OCI-LY1 (cell line): ENCODE measurements around the gene FBXW12.

Experiments used
- EZH2 ChIP-seq: fragments of 200-600 bp; sonication (generic), shearing (Covaris generic); IDR thresholded peaks from 2 replicates; pipeline ENCODE4 v1.8.0; 2017; ENCODE audit warnings: borderline replicate concordance, mixed run types, mild to moderate bottlenecking, antibody characterized with exemption, low read length, moderate library complexity, mixed read lengths
- TF ChIP-seq, protein P1 (sequence below): fragments of 200-600 bp; sonication (generic), shearing (Covaris generic); IDR thresholded peaks from 2 replicates; pipeline ENCODE4 v1.5.1; 2017; ENCODE audit warnings: mild to moderate bottlenecking, antibody characterized with exemption, low read length, moderate library complexity, mixed read lengths

DNA sequence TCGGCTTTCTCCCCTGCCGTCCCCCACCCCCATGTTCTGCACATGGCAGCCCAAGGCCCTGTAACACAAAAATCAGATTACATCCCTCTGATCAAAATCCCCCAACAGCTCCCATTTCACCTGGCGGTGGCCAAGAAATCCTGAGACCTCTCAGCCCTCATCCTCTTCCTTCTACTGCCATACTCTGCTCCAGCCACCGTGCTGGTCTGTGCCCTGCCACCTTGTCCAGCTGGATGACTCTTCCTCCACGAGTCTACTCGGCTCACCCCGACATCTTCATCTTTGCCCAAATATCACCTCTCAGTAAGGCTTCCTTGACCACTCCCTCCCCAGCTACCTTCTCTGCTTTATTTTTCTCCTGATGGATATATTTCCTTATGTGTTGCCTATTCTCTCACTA is 64.8 kb downstream of the FBXW12 start:
- TF ChIP-seq, protein P1, sequence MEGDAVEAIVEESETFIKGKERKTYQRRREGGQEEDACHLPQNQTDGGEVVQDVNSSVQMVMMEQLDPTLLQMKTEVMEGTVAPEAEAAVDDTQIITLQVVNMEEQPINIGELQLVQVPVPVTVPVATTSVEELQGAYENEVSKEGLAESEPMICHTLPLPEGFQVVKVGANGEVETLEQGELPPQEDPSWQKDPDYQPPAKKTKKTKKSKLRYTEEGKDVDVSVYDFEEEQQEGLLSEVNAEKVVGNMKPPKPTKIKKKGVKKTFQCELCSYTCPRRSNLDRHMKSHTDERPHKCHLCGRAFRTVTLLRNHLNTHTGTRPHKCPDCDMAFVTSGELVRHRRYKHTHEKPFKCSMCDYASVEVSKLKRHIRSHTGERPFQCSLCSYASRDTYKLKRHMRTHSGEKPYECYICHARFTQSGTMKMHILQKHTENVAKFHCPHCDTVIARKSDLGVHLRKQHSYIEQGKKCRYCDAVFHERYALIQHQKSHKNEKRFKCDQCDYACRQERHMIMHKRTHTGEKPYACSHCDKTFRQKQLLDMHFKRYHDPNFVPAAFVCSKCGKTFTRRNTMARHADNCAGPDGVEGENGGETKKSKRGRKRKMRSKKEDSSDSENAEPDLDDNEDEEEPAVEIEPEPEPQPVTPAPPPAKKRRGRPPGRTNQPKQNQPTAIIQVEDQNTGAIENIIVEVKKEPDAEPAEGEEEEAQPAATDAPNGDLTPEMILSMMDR: no peak
- TF ChIP-seq EZH2: no peak
